H9 (cell line): ENCODE results near the gene MUS81. TPM values are rescaled to one million over a fixed set of nuclear protein-coding genes. Genes with fewer than 3 reads are reported as not detected.

ENCODE experiments used
- DNase-seq: peaks from one replicate; pipeline ENCODE4 v3.0.0-alpha.2; 2017
- H2AFZ ChIP-seq: one replicate; pipeline ENCODE4 v1.6.1; 2013; ENCODE audit warnings: mild to moderate bottlenecking, low read length, control low read depth, moderate library complexity
- H2AK5ac ChIP-seq: 2 replicates; pipeline ENCODE4 v1.6.1; 2013; ENCODE audit warnings: low read length, control low read depth, mixed read lengths; ENCODE audit not compliant: insufficient read length
- H2BK120ac ChIP-seq: one replicate; pipeline ENCODE4 v1.6.1; 2013; ENCODE audit warnings: low read depth, mild to moderate bottlenecking, low read length, control low read depth, inconsistent platforms; ENCODE audit not compliant: poor library complexity, severe bottlenecking
- H2BK12ac ChIP-seq: 2 replicates; pipeline ENCODE4 v1.6.1; 2013; ENCODE audit warnings: low read length, control low read depth, mixed read lengths, low read depth; ENCODE audit not compliant: insufficient read length
- H2BK15ac ChIP-seq: 2 replicates; pipeline ENCODE4 v1.6.1; 2013; ENCODE audit warnings: low read depth, low read length, control low read depth
- H2BK20ac ChIP-seq: one replicate; pipeline ENCODE4 v1.6.1; 2013; ENCODE audit warnings: low read depth, mild to moderate bottlenecking, low read length, control low read depth, inconsistent platforms; ENCODE audit not compliant: poor library complexity, severe bottlenecking
- H2BK5ac ChIP-seq: 2 replicates; pipeline ENCODE4 v1.6.1; 2013; ENCODE audit warnings: low read length, control low read depth, mixed read lengths; ENCODE audit not compliant: insufficient read length
- H3K14ac ChIP-seq: 2 replicates; pipeline ENCODE4 v1.6.1; 2013; ENCODE audit warnings: low read length, control low read depth; ENCODE audit not compliant: insufficient read depth
- H3K18ac ChIP-seq: 2 replicates; pipeline ENCODE4 v1.6.1; 2013; ENCODE audit warnings: low read depth, mild to moderate bottlenecking, mixed read lengths, low read length, control low read depth; ENCODE audit not compliant: insufficient read length
- H3K23ac ChIP-seq: 2 replicates; pipeline ENCODE4 v1.6.1; 2013; ENCODE audit warnings: low read length, control low read depth, mixed read lengths, low read depth; ENCODE audit not compliant: insufficient read length
- H3K23me2 ChIP-seq: 2 replicates; pipeline ENCODE4 v1.6.1; 2013; ENCODE audit warnings: low read depth, mild to moderate bottlenecking, mixed read lengths, low read length, control low read depth; ENCODE audit not compliant: insufficient read length, poor library complexity, severe bottlenecking
- H3K27ac ChIP-seq: 2 replicates; pipeline ENCODE4 v1.5.1; 2013; ENCODE audit warnings: low read length, control low read depth, mixed read lengths, low read depth; ENCODE audit not compliant: insufficient read length
- H3K27me3 ChIP-seq: 2 replicates; pipeline ENCODE4 v1.6.1; 2013; ENCODE audit warnings: low read length, control low read depth, inconsistent platforms; ENCODE audit not compliant: insufficient read depth
- H3K4ac ChIP-seq: 2 replicates; pipeline ENCODE4 v1.6.1; 2013; ENCODE audit warnings: low read depth, mild to moderate bottlenecking, control low read depth, inconsistent platforms, low read length, moderate library complexity
- H3K4me1 ChIP-seq: 2 replicates; pipeline ENCODE4 v1.6.1; 2013; ENCODE audit warnings: low read length, control low read depth, inconsistent platforms; ENCODE audit not compliant: insufficient read depth
- H3K4me2 ChIP-seq: 2 replicates; pipeline ENCODE4 v1.6.1; 2013; ENCODE audit warnings: low read length, control low read depth, mixed read lengths; ENCODE audit not compliant: insufficient read length, insufficient read depth
- H3K56ac ChIP-seq: 2 replicates; pipeline ENCODE4 v1.6.1; 2013; ENCODE audit warnings: low read depth, mild to moderate bottlenecking, mixed read lengths, low read length, control low read depth; ENCODE audit not compliant: insufficient read length
- H3K79me1 ChIP-seq: 2 replicates; pipeline ENCODE4 v1.6.1; 2013; ENCODE audit warnings: low read depth, mild to moderate bottlenecking, moderate library complexity, low read length, control low read depth, inconsistent platforms; ENCODE audit not compliant: insufficient read depth, poor library complexity, severe bottlenecking
- H3K79me2 ChIP-seq: 2 replicates; pipeline ENCODE4 v1.6.1; 2013; ENCODE audit warnings: low read length, control low read depth, inconsistent platforms; ENCODE audit not compliant: insufficient read depth
- H3K9ac ChIP-seq: 2 replicates; pipeline ENCODE4 v1.6.1; 2013; ENCODE audit warnings: low read length, control low read depth, mixed read lengths; ENCODE audit not compliant: insufficient read length; ENCODE audit errors: extremely low read depth
- H3K9me3 ChIP-seq: one replicate; pipeline ENCODE4 v1.6.1; 2013; ENCODE audit warnings: low read depth, low read length, inconsistent platforms; ENCODE audit not compliant: control insufficient read depth
- H3T11ph ChIP-seq: one replicate; pipeline ENCODE4 v1.6.1; 2013; ENCODE audit warnings: mild to moderate bottlenecking, low read length, control low read depth, inconsistent platforms
- H4K20me1 ChIP-seq: one replicate; pipeline ENCODE4 v1.6.1; 2013; ENCODE audit not compliant: control insufficient read depth, insufficient read length, insufficient read depth
- H4K5ac ChIP-seq: 2 replicates; pipeline ENCODE4 v1.6.1; 2013; ENCODE audit warnings: low read depth, mild to moderate bottlenecking, mixed read lengths, low read length, control low read depth; ENCODE audit not compliant: insufficient read length
- H4K8ac ChIP-seq: replicated peaks from 2 replicates; pipeline ENCODE4 v1.6.1; 2013; ENCODE audit warnings: low read length, control low read depth, mixed read lengths, low read depth; ENCODE audit not compliant: insufficient read length
- H4K91ac ChIP-seq: 2 replicates; pipeline ENCODE4 v1.6.1; 2013; ENCODE audit warnings: low read depth, mild to moderate bottlenecking, moderate library complexity, mixed read lengths, low read length, control low read depth; ENCODE audit not compliant: insufficient read length
- H3K27ac Mint-ChIP-seq, 3 experiments: 2 replicates in 2 of 3; 3 replicates in 1 of 3; pipeline ENCODE4 v1.8.0; 2020 to 2021; ENCODE audit warnings: mixed read lengths in 3 of 3, mild to moderate bottlenecking in 1 of 3, moderate library complexity in 1 of 3
- H3K27me3 Mint-ChIP-seq: 2 replicates; pipeline ENCODE4 v1.8.0; 2021; ENCODE audit warnings: low read depth, mild to moderate bottlenecking, moderate library complexity, mixed read lengths
- H3K36me3 Mint-ChIP-seq, 3 experiments: 2 replicates in 2 of 3; 3 replicates in 1 of 3; pipeline ENCODE4 v1.8.0; 2020 to 2021; ENCODE audit warnings: low read depth in 3 of 3, mixed read lengths in 3 of 3; ENCODE audit not compliant: insufficient read depth in 1 of 3
- H3K4me1 Mint-ChIP-seq, 2 experiments: 2 replicates each; pipeline ENCODE4 v1.8.0; 2020; ENCODE audit warnings: mixed read lengths in 2 of 2
- H3K4me3 Mint-ChIP-seq, 2 experiments: 2 replicates in 1 of 2; 3 replicates in 1 of 2; pipeline ENCODE4 v1.8.0; 2020 to 2021; ENCODE audit warnings: mild to moderate bottlenecking in 2 of 2, mixed read lengths in 2 of 2, moderate library complexity in 1 of 2
- H3K9me3 Mint-ChIP-seq, 2 experiments: 2 replicates in 1 of 2; 3 replicates in 1 of 2; pipeline ENCODE4 v1.8.0; 2020; ENCODE audit warnings: mild to moderate bottlenecking in 2 of 2, mixed read lengths in 2 of 2, moderate library complexity in 1 of 2
- WGBS: extraction: QIAGEN DNeasy Blood & Tissue Kit; methylation state at CpG from one replicate; pipeline ENCODE4 v1.1.7; 2013; ENCODE audit warnings: missing lambda C conversion rate, low lambda C conversion rate, mixed read lengths; ENCODE audit not compliant: insufficient read length; ENCODE audit errors: extremely low coverage; 5-methylcytosine and 5-hydroxymethylcytosine counted together
- total RNA-seq: library from RNA; stranded (reverse); gene quantifications from 2 replicates; pipeline ENCODE4 v1.2.1, GENCODE V29; 2021
- TF ChIP-seq, protein P1 (sequence below): fragments of 200-600 bp; sonication (generic); conservative IDR thresholded peaks from 3 replicates; pipeline ENCODE4 v1.8.0; 2021; ENCODE audit warnings: antibody characterized with exemption, mild to moderate bottlenecking

The MUS81 gene
- total RNA-seq, 1 experiment from 2014 or later: 49.2 TPM

DNA sequence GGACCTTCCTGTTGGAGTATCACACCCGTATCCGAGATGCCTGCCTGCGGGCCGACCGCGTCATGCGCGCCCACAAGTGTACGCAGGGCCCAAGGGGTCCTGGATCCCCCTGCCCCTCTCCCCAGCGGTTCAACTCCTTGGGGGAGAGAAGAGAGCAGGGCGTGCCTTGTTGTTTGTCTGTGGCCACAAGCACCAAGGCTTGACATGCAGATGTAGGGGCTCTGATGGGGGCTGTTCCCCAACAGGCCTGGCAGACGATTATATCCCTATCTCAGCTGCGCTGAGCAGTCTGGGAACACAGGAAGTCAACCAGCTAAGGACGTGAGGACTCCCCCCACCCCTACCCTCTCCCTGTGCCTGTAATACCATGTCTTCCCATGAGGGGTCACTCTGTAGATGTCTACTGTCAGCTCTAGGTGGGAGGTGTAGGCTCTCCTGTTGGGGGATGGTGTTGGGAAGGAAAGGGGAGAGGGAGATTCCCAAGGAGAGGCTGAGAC lies 9.1 kb upstream of the MUS81 start:
- TF ChIP-seq, protein P1, sequence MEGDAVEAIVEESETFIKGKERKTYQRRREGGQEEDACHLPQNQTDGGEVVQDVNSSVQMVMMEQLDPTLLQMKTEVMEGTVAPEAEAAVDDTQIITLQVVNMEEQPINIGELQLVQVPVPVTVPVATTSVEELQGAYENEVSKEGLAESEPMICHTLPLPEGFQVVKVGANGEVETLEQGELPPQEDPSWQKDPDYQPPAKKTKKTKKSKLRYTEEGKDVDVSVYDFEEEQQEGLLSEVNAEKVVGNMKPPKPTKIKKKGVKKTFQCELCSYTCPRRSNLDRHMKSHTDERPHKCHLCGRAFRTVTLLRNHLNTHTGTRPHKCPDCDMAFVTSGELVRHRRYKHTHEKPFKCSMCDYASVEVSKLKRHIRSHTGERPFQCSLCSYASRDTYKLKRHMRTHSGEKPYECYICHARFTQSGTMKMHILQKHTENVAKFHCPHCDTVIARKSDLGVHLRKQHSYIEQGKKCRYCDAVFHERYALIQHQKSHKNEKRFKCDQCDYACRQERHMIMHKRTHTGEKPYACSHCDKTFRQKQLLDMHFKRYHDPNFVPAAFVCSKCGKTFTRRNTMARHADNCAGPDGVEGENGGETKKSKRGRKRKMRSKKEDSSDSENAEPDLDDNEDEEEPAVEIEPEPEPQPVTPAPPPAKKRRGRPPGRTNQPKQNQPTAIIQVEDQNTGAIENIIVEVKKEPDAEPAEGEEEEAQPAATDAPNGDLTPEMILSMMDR: peak; percentile 80
- WGBS: no CpG with 5 or more reads among the region's 14 CpGs
- Mint-ChIP-seq H3K9me3 (peaks cover 3 to 7% of the 10 kb centered on the region in 2 experiments; a peak in 2 of 5 replicates), H3K4me1 (peaks cover 14 to 18% of the 10 kb centered on the region in 2 experiments), H3K27ac (no peak overlapping the region), H3K4me3 (no peak overlapping the region; a peak in 1 of 5 replicates), H3K36me3 (peaks cover 40 to 49% (median 42%) of the 10 kb centered on the region in 3 experiments), H3K27me3 (peaks cover 15% of the 10 kb centered on the region)
- H2AK5ac ChIP-seq: no peak overlapping the region
- no peak overlapping the region for H2BK20ac ChIP-seq
- no peak overlapping the region for H3K14ac ChIP-seq
- no peak overlapping the region for H2BK5ac ChIP-seq
- H2BK12ac ChIP-seq: no peak overlapping the region
- H4K91ac ChIP-seq: no peak overlapping the region
- no peak overlapping the region for H2BK15ac ChIP-seq
- no peak overlapping the region for H4K5ac ChIP-seq
- H3K79me2 ChIP-seq: peaks cover 5% of the 10 kb centered on the region; the same call in 1 of the 2 replicates
- H4K20me1 ChIP-seq: no peaks in the 10 kb centered on the region
- H3K23ac ChIP-seq: no peak overlapping the region
- no peak overlapping the region for H3K56ac ChIP-seq
- no peak overlapping the region for H3K4me2 ChIP-seq
- no peak overlapping the region for H3K9ac ChIP-seq
- H2BK120ac ChIP-seq: no peak overlapping the region
- no peak overlapping the region for H3K27ac ChIP-seq
- no peak overlapping the region for H2AFZ ChIP-seq
- no peaks in the 10 kb centered on the region for H3K9me3 ChIP-seq
- no peaks in the 10 kb centered on the region for H3K27me3 ChIP-seq
- no peak overlapping the region for H3T11ph ChIP-seq
- no peak overlapping the region for H3K4ac ChIP-seq
- H3K4me1 ChIP-seq: no peaks in the 10 kb centered on the region
- H3K23me2 ChIP-seq: no peaks in the 10 kb centered on the region
- peaks cover 3% of the 10 kb centered on the region for H3K79me1 ChIP-seq
- H3K18ac ChIP-seq: no peak overlapping the region
- H4K8ac ChIP-seq: no peak overlapping the region
- DNase-seq: peak; percentile 84
